Epithelial cell of proximal tubule (primary cell): ENCODE data around the gene PKNOX2. TPM values are rescaled to one million over a fixed set of nuclear protein-coding genes. Genes with fewer than 3 reads are reported as not detected.
A peak's percentile ranks its signal among the peaks of the same experiment; 100 is the strongest.

ENCODE experiments used
- DNase-seq: peaks from one replicate; pipeline ENCODE4 v3.0.0-alpha.2; 2011; ENCODE audit warnings: low read depth
- H3K4me3 ChIP-seq: 2 replicates; pipeline ENCODE4 v1.5.1; 2011; ENCODE audit warnings: low read depth, mild to moderate bottlenecking, low read length
- CTCF ChIP-seq: conservative IDR thresholded peaks from 2 replicates; pipeline ENCODE4 v1.5.1; 2012; ENCODE audit warnings: low read depth, mild to moderate bottlenecking, low read length
- total RNA-seq: library from RNA; depleted of rRNA; stranded (reverse); fragments of >200 nt; gene quantifications from 2 replicates; pipeline ENCODE4 v1.2.3, GENCODE V29; 2015

The PKNOX2 gene
- 0.14 TPM in 1 of 2 replicates, not detected in the other for total RNA-seq

- peak within 1 kb of the TSS; percentile 52 for H3K4me3 ChIP-seq
- peak; percentile 48 for TF ChIP-seq CTCF
- DNase-seq = no peak
Measured at GRCh38 chr11:125164422-125165110, at the start of gene PKNOX2. PKNOX2 (plus strand) TSS chr11:125164751; CDS start chr11:125351306, 186,555 bp downstream.

- DNase-seq = no peak
- no peak overlapping the region for H3K4me3 ChIP-seq
- TF ChIP-seq CTCF = no peak
Measured at GRCh38 chr11:125117429-125117828, 47.1 kb upstream of the PKNOX2 start.

- no peak for TF ChIP-seq CTCF
- DNase-seq = no peak
- no peak overlapping the region for H3K4me3 ChIP-seq
Measured at GRCh38 chr11:125123194-125123946, 41.2 kb upstream of the PKNOX2 start.

GRCh38 chr11:125123947-125124617, 40.5 kb upstream of the PKNOX2 start:
- DNase-seq = no peak
- H3K4me3 ChIP-seq = no peak overlapping the region
- peak; percentile 52 for TF ChIP-seq CTCF

GRCh38 chr11:125124618-125124992, 39.9 kb upstream of the PKNOX2 start:
- TF ChIP-seq CTCF = no peak

GRCh38 chr11:125128450-125128849, 36.1 kb upstream of the PKNOX2 start:
- DNase-seq = no peak
- no peak overlapping the region for H3K4me3 ChIP-seq
- TF ChIP-seq CTCF = no peak

More at GRCh38 chr11:125124618-125124992, 39.9 kb upstream of the PKNOX2 start:
- DNase-seq = no peak
- H3K4me3 ChIP-seq = no peak overlapping the region
